Activated naive CD4-positive, alpha-beta T cell treated with anti-CD3 and anti-CD28 coated beads, Interleukin-2, amount 50 U/mL, for 72 hours (primary cell): ENCODE results near the gene RUNDC3A. TPM values are rescaled to one million over a fixed set of nuclear protein-coding genes. Genes with fewer than 3 reads are reported as not detected.

Experiments
- ATAC-seq, 2 donors: fragments of 150-1000 bp; cut with Tn5 transposase; 2 replicates each; pipeline ENCODE4 v1.10.0; 2021; ENCODE audit warnings: mild to moderate bottlenecking in 2 of 2, moderate library complexity in 2 of 2
- DNase-seq, 2 donors: peaks; one replicate each; pipeline ENCODE4 v3.0.0; 2021 to 2022; ENCODE audit warnings: low spot score in 2 of 2
- H3K27ac Mint-ChIP-seq, 2 donors: one replicate each; pipeline ENCODE4 v1.8.0; 2022; ENCODE audit warnings: mild to moderate bottlenecking in 2 of 2, mixed read lengths in 2 of 2
- H3K36me3 Mint-ChIP-seq, 2 donors: one replicate each; pipeline ENCODE4 v1.8.0; 2022; ENCODE audit warnings: mixed read lengths in 2 of 2
- H3K9me3 Mint-ChIP-seq, 2 donors: one replicate each; pipeline ENCODE4 v1.8.0; 2022; ENCODE audit warnings: mixed read lengths in 2 of 2
- total RNA-seq, 2 donors: library from RNA; stranded (reverse); gene quantifications; one replicate each; pipeline ENCODE4 v1.2.3, GENCODE V29; 2022

The RUNDC3A gene
- total RNA-seq, 2 donors from 2014 or later: 1.0 to 1.9 TPM

DNA sequence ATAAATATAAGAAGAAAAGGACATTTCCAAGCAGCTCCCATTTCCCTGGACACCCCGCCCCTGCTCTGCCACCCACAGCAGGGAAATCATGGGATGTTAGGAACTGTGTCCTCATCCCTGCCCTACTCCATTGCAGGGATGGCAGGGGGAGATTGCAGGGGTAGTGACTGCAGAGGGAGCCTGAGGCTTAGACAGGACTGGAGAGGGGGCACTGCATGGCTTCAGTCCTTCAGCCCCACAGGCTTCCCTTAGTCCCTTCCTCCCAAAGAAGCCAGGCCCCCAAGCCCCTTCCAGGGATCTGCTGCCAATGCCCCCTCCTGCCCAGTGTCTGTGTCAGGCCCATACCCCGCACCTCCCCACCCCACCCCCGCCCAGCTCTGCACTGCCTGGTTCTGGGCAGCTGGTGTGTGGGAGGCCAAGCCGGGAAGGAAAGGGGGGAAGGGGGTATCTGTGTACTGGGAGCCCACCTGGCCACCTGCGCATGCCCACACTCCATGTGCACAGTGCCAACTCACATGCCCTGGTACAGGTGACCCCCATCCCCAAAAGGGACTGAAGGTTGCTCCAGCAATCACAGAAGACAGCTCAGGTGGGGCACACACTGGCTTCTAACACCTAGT, 3.3 kb downstream of the RUNDC3A start:
- DNase-seq (no peak), ATAC-seq (no peak)
- Mint-ChIP-seq H3K9me3 (no peaks in the 10 kb centered on the region), H3K36me3 (no peaks in the 10 kb centered on the region), H3K27ac (no peak overlapping the region)

- ATAC-seq (no peak), DNase-seq (no peak)
- Mint-ChIP-seq H3K9me3 (no peaks in the 10 kb centered on the region), H3K27ac (no peak overlapping the region), H3K36me3 (no peaks in the 10 kb centered on the region)
Observed at GRCh38 chr17:44312396-44313104, 4.1 kb downstream of the RUNDC3A start.

- ATAC-seq (no peak), DNase-seq (no peak)
- H3K27ac Mint-ChIP-seq: no peak overlapping the region
Observed at GRCh38 chr17:44314031-44314430, 5.6 kb downstream of the RUNDC3A start.

DNA sequence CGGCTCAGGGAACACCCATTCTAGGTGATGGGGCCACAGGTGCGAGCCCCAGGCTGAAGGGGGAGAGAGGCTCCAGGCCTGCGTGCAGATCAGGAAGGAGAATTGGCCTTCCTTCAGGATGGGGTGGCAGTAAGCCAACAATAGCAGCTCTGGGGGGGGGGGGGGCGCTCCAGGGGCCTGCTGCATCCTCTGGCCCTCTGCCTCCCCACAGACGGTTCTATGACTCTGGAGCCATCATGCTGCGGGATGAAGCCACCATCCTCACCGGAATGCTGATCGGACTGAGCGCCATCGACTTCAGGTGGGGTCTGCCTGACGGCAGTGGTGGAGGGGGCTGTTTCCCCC, 6.1 kb downstream of the RUNDC3A start:
- H3K36me3 Mint-ChIP-seq: no peaks in the 10 kb centered on the region
- H3K9me3 Mint-ChIP-seq: no peaks in the 10 kb centered on the region
- ATAC-seq (no peak), DNase-seq (no peak)
- H3K27ac Mint-ChIP-seq: no peak overlapping the region

More at GRCh38 chr17:44314031-44314430, 5.6 kb downstream of the RUNDC3A start:
- Mint-ChIP-seq H3K9me3 (no peaks in the 10 kb centered on the region), H3K36me3 (no peaks in the 10 kb centered on the region)

DNA sequence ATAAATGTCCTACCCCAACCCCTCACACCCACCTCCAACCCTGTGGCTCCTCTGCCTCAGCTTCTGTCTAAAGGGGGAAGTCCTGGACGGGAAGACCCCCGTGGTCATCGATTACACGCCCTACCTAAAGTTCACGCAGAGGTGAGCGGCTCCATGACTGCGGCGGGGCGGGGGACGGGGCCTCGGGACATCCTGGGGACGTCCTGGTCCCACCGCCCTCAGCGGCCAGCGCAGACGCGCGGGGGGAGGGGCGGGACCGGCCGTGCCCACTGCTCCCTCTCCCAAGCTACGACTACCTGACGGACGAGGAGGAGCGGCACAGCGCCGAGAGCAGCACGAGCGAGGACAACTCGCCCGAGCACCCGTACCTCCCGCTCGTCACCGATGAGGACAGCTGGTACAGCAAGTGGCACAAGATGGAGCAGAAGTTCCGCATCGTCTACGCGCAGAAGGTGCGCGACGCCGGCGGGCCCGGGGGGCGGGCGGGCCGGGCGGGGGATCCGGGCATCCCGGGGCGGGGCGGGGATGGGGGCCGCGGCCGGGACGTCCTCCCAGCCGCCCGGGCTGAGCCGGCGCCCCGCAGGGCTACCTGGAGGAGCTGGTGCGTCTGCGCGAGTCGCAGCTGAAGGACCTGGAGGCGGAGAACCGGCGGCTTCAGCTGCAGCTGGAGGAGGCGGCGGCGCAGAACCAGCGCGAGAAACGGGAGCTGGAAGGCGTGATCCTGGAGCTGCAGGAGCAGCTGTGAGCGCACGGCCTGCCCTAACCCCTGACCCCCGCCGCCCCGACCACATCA, 6.7 kb downstream of the RUNDC3A start:
- H3K36me3 Mint-ChIP-seq: no peaks in the 10 kb centered on the region
- H3K9me3 Mint-ChIP-seq: no peaks in the 10 kb centered on the region
- ATAC-seq (peak; percentile 42 to 82), DNase-seq (peak in 1 of 2 donors; percentile 47)
- H3K27ac Mint-ChIP-seq: no peak overlapping the region

DNA sequence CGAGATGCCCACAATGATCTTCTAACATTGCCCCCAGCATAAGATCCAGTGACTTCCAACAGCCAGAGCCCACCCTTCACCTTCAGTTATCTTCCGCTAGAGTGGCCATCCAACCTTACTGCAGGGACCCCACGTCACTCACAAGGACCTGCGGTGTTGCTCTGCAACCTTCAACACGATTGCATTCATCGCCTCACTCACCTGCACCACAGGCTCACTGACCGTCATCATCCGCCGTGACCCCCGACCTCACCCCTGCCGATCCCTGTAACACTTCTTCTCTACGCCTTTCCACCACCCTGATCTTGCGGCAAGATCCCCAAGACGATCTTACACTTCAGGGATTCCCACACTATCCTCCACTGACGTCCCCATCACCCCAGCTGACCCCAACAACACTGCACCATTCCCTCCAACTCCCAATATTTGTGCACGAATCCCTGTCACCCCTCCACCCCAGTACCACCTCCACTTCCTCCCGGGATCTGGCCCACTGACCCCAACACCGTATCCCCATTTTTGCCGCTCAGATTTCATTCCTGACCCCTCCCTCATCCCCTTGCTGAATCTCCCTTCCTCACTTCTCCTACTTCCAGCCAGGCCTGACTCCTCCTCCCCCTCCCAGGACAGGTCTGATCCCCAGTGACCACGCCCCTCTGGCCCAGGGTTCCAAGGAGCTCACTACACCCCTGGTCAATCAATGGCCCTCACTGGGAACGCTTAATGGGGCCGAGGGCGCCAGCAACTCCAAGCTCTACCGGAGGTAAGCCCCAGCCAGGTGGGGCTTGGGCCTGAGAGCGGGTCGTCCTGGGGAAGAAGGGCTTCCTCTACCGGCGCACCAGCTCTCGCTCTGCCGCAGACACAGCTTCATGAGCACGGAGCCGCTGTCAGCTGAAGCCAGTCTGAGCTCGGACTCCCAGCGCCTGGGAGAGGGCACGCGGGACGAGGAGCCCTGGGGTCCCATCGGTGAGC, 7.6 kb downstream of the RUNDC3A start:
- Mint-ChIP-seq H3K36me3 (no peaks in the 10 kb centered on the region), H3K27ac (peak overlapping the region in 1 of 2 donors; percentile 0), H3K9me3 (no peaks in the 10 kb centered on the region)
- no peak for ATAC-seq
- DNase-seq: no peak

- no peak for ATAC-seq
Observed at GRCh38 chr17:44317545-44317944, 9.1 kb downstream of the RUNDC3A start.

DNA sequence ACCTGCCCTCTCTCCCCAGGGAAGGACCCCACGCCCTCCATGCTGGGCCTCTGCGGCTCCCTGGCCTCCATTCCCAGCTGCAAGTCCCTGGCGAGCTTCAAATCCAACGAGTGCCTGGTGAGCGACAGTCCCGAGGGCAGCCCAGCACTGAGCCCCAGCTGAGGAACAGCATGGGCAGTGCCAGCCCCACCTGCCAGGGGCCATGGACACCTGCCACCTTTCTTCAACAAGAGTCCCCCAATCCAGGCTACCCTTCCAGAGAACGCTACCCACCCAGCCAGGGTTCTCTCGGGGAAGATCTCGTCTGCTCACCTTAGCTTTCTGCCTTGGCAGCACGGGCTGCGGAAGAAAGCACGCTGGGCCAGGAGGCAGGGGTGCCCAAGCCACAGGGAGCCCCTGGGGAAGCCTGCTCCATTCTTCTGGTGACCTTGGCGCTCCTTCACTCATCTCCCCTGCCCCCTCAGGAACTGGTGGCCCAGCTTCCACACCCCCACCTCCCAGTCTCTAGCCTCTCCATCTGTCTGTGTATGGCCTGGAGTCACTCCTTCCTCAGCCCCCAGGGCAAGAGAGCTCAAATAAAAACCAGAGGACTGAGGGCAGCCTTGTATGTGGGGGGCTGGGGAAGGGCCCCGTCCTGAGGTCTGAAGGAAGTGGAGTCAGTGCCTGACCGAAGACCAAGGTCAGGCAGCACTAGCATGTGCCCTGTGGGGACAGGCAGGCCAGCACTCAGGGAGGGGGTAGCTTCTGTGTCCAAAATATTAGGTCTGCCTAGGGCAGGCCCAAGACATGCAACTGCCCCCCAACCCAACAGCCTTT, 9.9 kb downstream of the RUNDC3A start:
- Mint-ChIP-seq H3K27ac (no peak overlapping the region), H3K9me3 (no peaks in the 10 kb centered on the region), H3K36me3 (no peaks in the 10 kb centered on the region)
- DNase-seq: no peak
- ATAC-seq: no peak

More at GRCh38 chr17:44317545-44317944, 9.1 kb downstream of the RUNDC3A start:
- no peak for DNase-seq
- Mint-ChIP-seq H3K27ac (no peak overlapping the region), H3K9me3 (no peaks in the 10 kb centered on the region), H3K36me3 (no peaks in the 10 kb centered on the region)

GRCh38 chr17:44320066-44320465, 11.7 kb downstream of the RUNDC3A start:
- no peaks in the 10 kb centered on the region for H3K36me3 Mint-ChIP-seq
- ATAC-seq (no peak), DNase-seq (no peak)
- no peak overlapping the region for H3K27ac Mint-ChIP-seq
- H3K9me3 Mint-ChIP-seq: no peaks in the 10 kb centered on the region

GRCh38 chr17:44321246-44322120, 13.1 kb downstream of the RUNDC3A start:
- Mint-ChIP-seq H3K36me3 (peaks cover 0 to 5% of the 10 kb centered on the region in 2 donors), H3K27ac (peak overlapping the region in 1 of 2 donors; percentile 36)
- no peak for ATAC-seq

GRCh38 chr17:44322236-44322895, 14.0 kb downstream of the RUNDC3A start:
- DNase-seq (no peak), ATAC-seq (no peak)
- no peak overlapping the region for H3K27ac Mint-ChIP-seq

More at GRCh38 chr17:44321246-44322120, 13.1 kb downstream of the RUNDC3A start:
- no peak for DNase-seq
- no peaks in the 10 kb centered on the region for H3K9me3 Mint-ChIP-seq

DNA sequence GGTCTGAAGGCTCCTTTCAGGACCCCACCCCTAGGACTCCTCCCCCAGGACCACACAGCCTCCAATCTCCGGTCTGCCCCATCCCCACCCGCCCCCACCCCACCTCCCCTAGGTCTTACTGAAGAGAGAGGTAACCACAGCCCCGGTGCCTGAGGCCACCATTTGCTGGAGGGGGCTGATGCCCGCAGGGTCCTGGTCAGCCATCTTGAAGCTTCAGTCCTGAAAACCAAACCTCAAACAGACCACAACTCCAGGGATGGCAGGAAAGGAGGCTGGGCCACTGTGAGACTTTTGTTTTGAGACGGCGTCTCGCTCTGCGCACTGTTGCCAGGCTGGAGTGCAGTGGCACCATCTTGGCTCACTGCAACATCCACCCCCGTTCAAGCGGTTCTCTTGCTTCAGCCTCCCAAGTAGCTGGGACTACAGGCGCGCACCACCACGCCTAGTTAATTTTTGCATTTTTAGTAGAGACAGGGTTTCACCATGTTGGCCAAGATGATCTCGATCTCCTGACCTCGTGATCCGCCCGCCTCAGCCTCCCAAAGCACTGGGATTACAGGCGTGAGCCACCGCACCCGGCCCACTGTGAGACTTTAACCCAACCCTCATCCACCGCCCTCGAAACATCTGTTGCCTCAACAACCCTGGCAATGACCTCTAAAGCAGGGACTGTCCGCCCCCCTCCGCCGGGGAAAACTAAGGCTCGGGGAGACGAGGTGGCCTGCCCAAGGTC, 15.1 kb downstream of the RUNDC3A start:
- no peaks in the 10 kb centered on the region for H3K9me3 Mint-ChIP-seq
- DNase-seq: no peak
- H3K36me3 Mint-ChIP-seq: peaks cover 0 to 5% of the 10 kb centered on the region in 2 donors
- peak overlapping the region; percentile 44 to 63 for H3K27ac Mint-ChIP-seq
- no peak for ATAC-seq

More at GRCh38 chr17:44322236-44322895, 14.0 kb downstream of the RUNDC3A start:
- H3K9me3 Mint-ChIP-seq: no peaks in the 10 kb centered on the region
- peaks cover 0 to 5% of the 10 kb centered on the region in 2 donors for H3K36me3 Mint-ChIP-seq

DNA sequence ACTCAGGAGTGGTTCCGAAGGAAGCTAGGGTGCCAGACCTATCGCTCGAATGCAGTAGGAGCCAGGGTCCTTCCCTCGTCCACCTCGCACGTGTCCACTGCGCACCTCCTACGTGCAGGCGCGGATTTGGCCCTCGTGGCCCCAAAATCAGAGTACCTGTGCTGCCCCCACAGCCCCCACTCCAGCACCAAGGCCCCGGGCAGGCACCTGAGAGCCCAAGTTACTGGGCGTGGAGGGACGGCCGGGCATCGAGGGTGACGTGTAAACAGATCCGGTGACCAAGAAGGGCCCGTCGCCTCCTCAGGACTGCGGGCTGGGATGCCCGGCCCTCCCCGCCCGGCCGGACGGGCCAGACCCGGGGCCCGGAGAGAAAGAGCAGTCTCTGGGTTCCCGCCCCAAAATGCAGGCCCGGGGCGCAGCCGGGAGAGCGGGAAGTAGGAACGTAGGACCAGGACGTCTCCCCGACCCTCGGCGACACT, 15.7 kb downstream of the RUNDC3A start:
- H3K27ac Mint-ChIP-seq: peak overlapping the region; percentile 44 to 63
- ATAC-seq: peak in 1 of 2 donors; percentile 15
- DNase-seq: peak in 1 of 2 donors; percentile 65
- H3K36me3 Mint-ChIP-seq: peaks cover 0 to 5% of the 10 kb centered on the region in 2 donors
- H3K9me3 Mint-ChIP-seq: no peaks in the 10 kb centered on the region
